UCSD-AML1 (cell line): Measurements from ENCODE around the gene TRIM54.

ENCODE experiments used
- DNase-seq: peaks from one replicate; lab custom pipeline; 2025; ENCODE audit not compliant: unreplicated experiment; lab: John Stamatoyannopoulos, UW

TRIM54 gene

GRCh38 chr2:27281855-27282559 is at the start of gene TRIM54:
Gene TRIM54, plus strand, starts transcription at chr2:27282429. Its CDS starts 303 bp downstream, at chr2:27282732.
- no peak for DNase-seq

- DNase-seq = no peak
Observed at GRCh38 chr2:27233341-27233740, 48.9 kb upstream of the TRIM54 start.

GRCh38 chr2:27236136-27236535 is 46.1 kb upstream of the TRIM54 start:
- no peak for DNase-seq

GRCh38 chr2:27236626-27237025 is 45.6 kb upstream of the TRIM54 start:
- no peak for DNase-seq

DNA sequence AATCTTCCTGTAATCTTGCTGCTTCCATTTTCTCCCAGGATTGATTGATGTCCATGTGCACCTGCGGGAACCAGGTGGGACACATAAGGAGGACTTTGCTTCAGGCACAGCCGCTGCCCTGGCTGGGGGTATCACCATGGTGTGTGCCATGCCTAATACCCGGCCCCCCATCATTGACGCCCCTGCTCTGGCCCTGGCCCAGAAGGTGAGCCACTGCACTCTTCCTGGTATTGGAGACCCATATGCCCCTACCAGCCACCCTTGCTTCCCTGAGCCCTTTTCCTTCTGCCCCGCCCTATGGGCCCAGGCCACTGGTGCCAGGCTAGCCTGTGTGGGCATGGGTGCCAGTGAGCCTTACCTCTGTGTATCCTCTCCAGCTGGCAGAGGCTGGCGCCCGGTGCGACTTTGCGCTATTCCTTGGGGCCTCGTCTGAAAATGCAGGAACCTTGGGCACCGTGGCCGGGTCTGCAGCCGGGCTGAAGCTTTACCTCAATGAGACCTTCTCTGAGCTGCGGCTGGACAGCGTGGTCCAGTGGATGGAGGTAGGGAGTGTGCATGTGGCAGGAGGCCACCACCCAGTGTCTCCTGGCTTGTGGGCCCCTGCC is 44.8 kb upstream of the TRIM54 start:
- no peak for DNase-seq

DNA sequence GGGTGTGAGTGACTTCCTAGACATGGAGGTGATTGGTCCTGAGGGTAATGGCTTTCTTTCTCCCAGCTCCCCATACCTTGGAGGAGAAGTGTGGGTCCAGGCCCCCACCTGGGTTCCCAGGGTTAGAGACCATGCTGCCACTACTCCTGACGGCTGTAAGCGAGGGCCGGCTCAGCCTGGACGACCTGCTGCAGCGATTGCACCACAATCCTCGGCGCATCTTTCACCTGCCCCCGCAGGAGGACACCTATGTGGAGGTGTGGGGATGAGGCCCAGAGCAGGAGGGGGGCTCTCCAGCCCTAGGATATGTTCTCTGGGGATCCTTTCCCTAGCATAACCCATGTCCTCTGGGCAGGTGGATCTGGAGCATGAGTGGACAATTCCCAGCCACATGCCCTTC is 43.3 kb upstream of the TRIM54 start:
- DNase-seq = no peak

- DNase-seq = no peak
Observed at GRCh38 chr2:27240406-27240805, 41.8 kb upstream of the TRIM54 start.

GRCh38 chr2:27241761-27242613 is 40.2 kb upstream of the TRIM54 start:
- no peak for DNase-seq

DNA sequence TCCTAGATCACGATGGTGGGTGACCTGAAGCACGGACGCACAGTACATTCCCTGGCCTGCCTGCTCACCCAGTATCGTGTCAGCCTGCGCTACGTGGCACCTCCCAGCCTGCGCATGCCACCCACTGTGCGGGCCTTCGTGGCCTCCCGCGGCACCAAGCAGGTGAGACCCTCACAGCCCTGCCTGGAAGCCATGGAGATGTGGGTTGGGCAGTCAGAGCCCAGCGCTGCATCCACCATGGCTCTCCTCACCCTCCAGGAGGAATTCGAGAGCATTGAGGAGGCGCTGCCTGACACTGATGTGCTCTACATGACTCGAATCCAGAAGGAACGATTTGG is 39.6 kb upstream of the TRIM54 start:
- DNase-seq = no peak

- no peak for DNase-seq
Observed at GRCh38 chr2:27243391-27244130, 38.7 kb upstream of the TRIM54 start.

GRCh38 chr2:27245116-27245515 is 37.1 kb upstream of the TRIM54 start:
- no peak for DNase-seq

DNA sequence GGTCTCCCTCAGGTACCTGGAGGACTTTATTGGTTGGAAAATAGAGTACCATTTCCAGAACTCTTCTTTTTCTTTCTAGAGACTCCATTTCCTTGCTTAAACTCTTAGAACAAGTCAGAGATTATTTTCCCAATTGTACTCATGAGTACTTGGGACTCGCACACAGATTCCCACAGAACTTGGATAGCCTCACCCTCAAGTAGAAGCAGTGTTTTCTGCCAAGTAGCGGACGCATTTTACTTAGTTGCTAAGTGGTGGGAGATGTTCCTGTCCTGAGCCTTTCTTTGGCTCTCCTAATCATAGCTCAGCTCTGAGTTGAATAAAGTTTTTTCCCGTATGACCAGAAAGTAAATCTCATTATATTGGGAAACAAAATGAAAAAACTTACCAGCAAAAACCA is 36.6 kb upstream of the TRIM54 start:
- no peak for DNase-seq

GRCh38 chr2:27247893-27248292 is 34.3 kb upstream of the TRIM54 start:
- no peak for DNase-seq

- no peak for DNase-seq
Observed at GRCh38 chr2:27249159-27249890, 32.9 kb upstream of the TRIM54 start.

DNA sequence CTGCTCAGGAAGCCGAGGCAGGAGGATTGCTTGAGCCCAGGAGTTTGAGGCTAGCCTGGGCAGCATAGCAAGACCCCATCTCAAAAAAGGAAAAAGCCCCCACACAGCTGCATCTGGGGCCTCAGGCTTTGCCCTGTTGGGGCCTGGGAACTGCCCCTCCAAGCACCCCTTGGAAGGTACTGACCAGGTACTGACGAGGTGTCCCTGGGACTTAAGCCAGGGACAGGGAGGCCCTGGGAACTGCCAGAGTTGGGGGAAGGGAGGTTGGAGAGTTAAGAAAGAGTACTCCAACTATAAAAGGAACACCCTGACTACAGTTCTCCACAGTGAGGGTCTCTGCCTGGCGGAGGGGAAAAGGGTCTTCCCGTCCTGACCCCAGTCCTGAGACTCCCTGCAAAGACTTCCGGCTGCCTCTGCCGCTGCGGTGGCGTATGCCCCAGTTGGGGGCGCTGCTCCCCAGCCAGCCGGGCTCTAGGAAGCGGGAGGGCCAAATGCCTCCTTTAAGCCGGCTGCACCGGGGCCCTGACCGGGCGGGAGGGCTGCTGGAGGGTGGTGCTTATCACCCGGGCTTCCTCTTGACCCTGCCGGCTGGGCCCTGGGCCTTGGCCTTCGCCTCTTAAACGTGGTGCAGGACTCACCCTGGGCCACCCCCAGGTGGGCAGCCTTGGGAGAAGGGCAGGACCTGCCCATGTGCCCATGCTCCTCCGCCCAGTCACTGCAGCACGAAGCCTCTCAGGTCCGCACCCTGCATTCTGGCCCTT is 32.2 kb upstream of the TRIM54 start:
- DNase-seq = peak; percentile 80

DNA sequence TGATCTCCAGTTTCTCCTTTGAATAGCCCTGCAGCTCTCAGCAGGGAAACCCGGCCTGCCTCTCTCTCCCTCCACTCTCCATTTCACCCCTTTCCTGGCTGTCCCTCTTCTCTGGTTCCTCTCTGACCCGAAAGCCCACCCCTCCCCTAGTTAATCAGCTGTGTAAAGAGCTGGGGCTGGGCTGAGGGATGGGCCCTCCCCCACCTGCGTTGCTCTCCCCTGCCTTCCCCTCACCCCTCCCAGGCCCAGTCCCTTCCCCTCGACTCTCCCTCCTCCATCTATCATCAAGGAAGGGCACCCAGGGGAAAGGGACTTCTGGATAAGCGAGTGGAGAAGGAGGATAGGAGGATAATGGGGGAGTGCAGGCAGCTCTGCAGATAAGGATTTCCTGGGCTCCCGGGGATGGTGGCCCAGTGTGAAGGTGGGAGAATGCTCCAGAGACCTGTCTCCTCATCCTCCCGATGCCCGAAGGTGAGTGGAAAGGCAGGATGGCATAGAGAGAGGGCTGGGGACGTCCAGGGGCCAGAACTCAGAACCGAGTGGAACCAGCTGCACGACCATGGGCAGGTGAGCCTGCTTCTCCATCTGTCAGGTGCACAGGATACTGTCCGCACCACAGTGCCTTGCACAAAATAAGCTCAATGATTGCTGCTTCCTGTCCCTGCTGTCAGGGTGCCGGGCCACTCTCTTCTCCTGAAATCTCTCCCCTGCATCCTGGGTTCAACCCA is 31.4 kb upstream of the TRIM54 start:
- DNase-seq = no peak

DNA sequence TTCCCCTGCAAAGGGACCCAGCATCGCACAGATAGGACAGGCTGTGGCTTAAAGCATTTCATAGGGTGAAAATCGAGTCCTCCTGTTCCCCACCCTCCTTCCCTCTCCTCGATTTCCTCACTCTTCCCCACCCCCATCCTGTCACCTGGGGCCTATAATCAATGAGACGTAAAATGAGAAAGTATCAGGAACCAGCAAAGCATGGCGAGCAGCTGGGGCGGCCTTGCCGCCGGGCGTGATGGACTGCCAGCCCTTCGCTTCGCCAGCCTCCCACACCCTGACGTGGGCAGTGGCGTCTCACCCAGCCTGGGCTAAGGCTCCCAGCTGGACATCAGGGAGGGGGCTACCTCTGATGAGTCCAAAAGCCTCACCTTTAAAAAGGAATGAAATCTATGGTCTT is 30.5 kb upstream of the TRIM54 start:
- DNase-seq = no peak

GRCh38 chr2:27255187-27255586 is 27.0 kb upstream of the TRIM54 start:
- DNase-seq = no peak

- DNase-seq = no peak
Observed at GRCh38 chr2:27255660-27256059, 26.6 kb upstream of the TRIM54 start.
